ENCODE results near the gene DAB2IP.

DAB2IP gene

GRCh38 chr9:121609822-121610637 lies 41.4 kb upstream of the DAB2IP start:
- CTCF ChIA-PET = interaction anchor here (1.0 to 3.6 kb wide), 13 partner anchors 8 to 149 kb away, joined by 3 to 12 read pairs (median 4); no protein-coding TSS in a partner anchor
- 90% methylated on average over 5 of the region's 6 CpGs for WGBS (ENCODE audit: insufficient coverage)
- POLR2A ChIA-PET = no interaction called here
- no peak overlapping the region for H3K4me3 ChIP-seq (ENCODE audit: control insufficient read depth in 1 of 7, extremely low read depth in 1 of 7, insufficient read depth in 4 of 7, low read depth in 2 of 7, low read length in 6 of 7)
- H3K27ac ChIP-seq (ENCODE audit: insufficient read depth in 1 of 2, low read depth in 1 of 2, low read length in 2 of 2, poor library complexity in 1 of 2, severe bottlenecking in 2 of 2) = no peak overlapping the region
- DNase-seq = no peak
- H3K9me3 ChIP-seq (ENCODE audit: control extremely low read depth in 1 of 5, control insufficient read depth in 4 of 5, insufficient read depth in 2 of 5, low read depth in 1 of 5, low read length in 4 of 5) = no peaks in the 10 kb centered on the region
- H3K4me1 ChIP-seq (ENCODE audit: control extremely low read depth in 1 of 4, control insufficient read depth in 4 of 4, insufficient read depth in 4 of 4, low read length in 3 of 4) = peaks cover 8 to 25% (median 20%) of the 10 kb centered on the region in 4 experiments
- no peaks in the 10 kb centered on the region for H3K36me3 ChIP-seq (ENCODE audit: control insufficient read depth in 4 of 4, insufficient read depth in 4 of 4, low read length in 3 of 4)
- peaks cover 0 to 16% (median 5%) of the 10 kb centered on the region in 5 experiments for H3K27me3 ChIP-seq (replicated peaks in 2 of 5; ENCODE audit: control insufficient read depth in 4 of 5, insufficient read depth in 5 of 5, low read length in 4 of 5)

- Histone ChIP-seq H3K9me3 (ENCODE audit: control extremely low read depth in 1 of 5, control insufficient read depth in 4 of 5, insufficient read depth in 2 of 5, low read depth in 1 of 5, low read length in 4 of 5) (no peaks in the 10 kb centered on the region), H3K27ac (ENCODE audit: insufficient read depth in 1 of 2, low read depth in 1 of 2, low read length in 2 of 2, poor library complexity in 1 of 2, severe bottlenecking in 2 of 2) (no peak overlapping the region), H3K36me3 (ENCODE audit: control insufficient read depth in 4 of 4, insufficient read depth in 4 of 4, low read length in 3 of 4) (no peaks in the 10 kb centered on the region), H3K4me1 (ENCODE audit: control extremely low read depth in 1 of 4, control insufficient read depth in 4 of 4, insufficient read depth in 4 of 4, low read length in 3 of 4) (peaks cover 8 to 25% (median 20%) of the 10 kb centered on the region in 4 experiments), H3K4me3 (ENCODE audit: control insufficient read depth in 1 of 7, extremely low read depth in 1 of 7, insufficient read depth in 4 of 7, low read depth in 2 of 7, low read length in 6 of 7) (no peak overlapping the region), H3K27me3 (replicated peaks in 2 of 5; ENCODE audit: control insufficient read depth in 4 of 5, insufficient read depth in 5 of 5, low read length in 4 of 5) (peaks cover 0 to 16% (median 5%) of the 10 kb centered on the region in 5 experiments)
- ChIA-PET POLR2A (no interaction called here), CTCF (interaction anchor here (1.1 to 3.6 kb wide), 6 partner anchors 8 to 149 kb away, joined by 3 to 12 read pairs (median 4); no protein-coding TSS in a partner anchor)
- 96% methylated on average over 4 of the region's 9 CpGs for WGBS (ENCODE audit: insufficient coverage)
- DNase-seq = no peak
Measured at GRCh38 chr9:121610638-121610953, 40.8 kb upstream of the DAB2IP start.

- no peaks in the 10 kb centered on the region for H3K9me3 ChIP-seq (ENCODE audit: control extremely low read depth in 1 of 5, control insufficient read depth in 4 of 5, insufficient read depth in 2 of 5, low read depth in 1 of 5, low read length in 4 of 5)
- H3K36me3 ChIP-seq (ENCODE audit: control insufficient read depth in 4 of 4, insufficient read depth in 4 of 4, low read length in 3 of 4) = no peaks in the 10 kb centered on the region
- 7% methylated on average over 5 of the region's 9 CpGs for WGBS (ENCODE audit: insufficient coverage)
- H3K27me3 ChIP-seq (replicated peaks in 2 of 5; ENCODE audit: control insufficient read depth in 4 of 5, insufficient read depth in 5 of 5, low read length in 4 of 5) = peaks cover 0 to 10% (median 5%) of the 10 kb centered on the region in 5 experiments
- peak in 2 of 3 donors; percentile 49 to 61 for DNase-seq
- H3K4me1 ChIP-seq (ENCODE audit: control extremely low read depth in 1 of 4, control insufficient read depth in 4 of 4, insufficient read depth in 4 of 4, low read length in 3 of 4) = peaks cover 8 to 22% (median 20%) of the 10 kb centered on the region in 4 experiments
- peak overlapping the region in 2 of 7 experiments; percentile 2 to 55 for H3K4me3 ChIP-seq (ENCODE audit: control insufficient read depth in 1 of 7, extremely low read depth in 1 of 7, insufficient read depth in 4 of 7, low read depth in 2 of 7, low read length in 6 of 7)
- H3K27ac ChIP-seq (ENCODE audit: insufficient read depth in 1 of 2, low read depth in 1 of 2, low read length in 2 of 2, poor library complexity in 1 of 2, severe bottlenecking in 2 of 2) = no peak overlapping the region
- CTCF ChIA-PET = interaction anchor here (0.6 to 1.6 kb wide), 5 partner anchors 8 to 66 kb away, joined by 3 to 4 read pairs (median 4); no protein-coding TSS in a partner anchor
- POLR2A ChIA-PET = no interaction called here
Measured at GRCh38 chr9:121612511-121612998, 38.9 kb upstream of the DAB2IP start.

GRCh38 chr9:121613009-121613752 lies 38.3 kb upstream of the DAB2IP start:
- peaks cover 0 to 5% (median 2%) of the 10 kb centered on the region in 5 experiments for H3K27me3 ChIP-seq (replicated peaks in 2 of 5; ENCODE audit: control insufficient read depth in 4 of 5, insufficient read depth in 5 of 5, low read length in 4 of 5)
- ChIA-PET CTCF (interaction anchor here (0.9 to 1.6 kb wide), 4 partner anchors 8 to 67 kb away, joined by 3 to 4 read pairs (median 4); no protein-coding TSS in a partner anchor), POLR2A (no interaction called here)
- H3K9me3 ChIP-seq (ENCODE audit: control extremely low read depth in 1 of 5, control insufficient read depth in 4 of 5, insufficient read depth in 2 of 5, low read depth in 1 of 5, low read length in 4 of 5) = no peaks in the 10 kb centered on the region
- H3K36me3 ChIP-seq (ENCODE audit: control insufficient read depth in 4 of 4, insufficient read depth in 4 of 4, low read length in 3 of 4) = no peaks in the 10 kb centered on the region
- 0% methylated on average over 4 of the region's 11 CpGs for WGBS (ENCODE audit: insufficient coverage)
- peaks cover 8 to 22% (median 19%) of the 10 kb centered on the region in 4 experiments for H3K4me1 ChIP-seq (ENCODE audit: control extremely low read depth in 1 of 4, control insufficient read depth in 4 of 4, insufficient read depth in 4 of 4, low read length in 3 of 4)
- DNase-seq = peak in 2 of 3 donors; percentile 69 to 75
- H3K27ac ChIP-seq (ENCODE audit: insufficient read depth in 1 of 2, low read depth in 1 of 2, low read length in 2 of 2, poor library complexity in 1 of 2, severe bottlenecking in 2 of 2) = no peak overlapping the region
- H3K4me3 ChIP-seq (ENCODE audit: control insufficient read depth in 1 of 7, extremely low read depth in 1 of 7, insufficient read depth in 4 of 7, low read depth in 2 of 7, low read length in 6 of 7) = peak overlapping the region in 2 of 7 experiments; percentile 2 to 55

GRCh38 chr9:121616123-121616755 lies 35.2 kb upstream of the DAB2IP start:
- ChIA-PET CTCF (no interaction called here), POLR2A (no interaction called here)
- WGBS (ENCODE audit: insufficient coverage) = 95% methylated on average over 12 of the region's 14 CpGs
- H3K9me3 ChIP-seq (ENCODE audit: control extremely low read depth in 1 of 5, control insufficient read depth in 4 of 5, insufficient read depth in 2 of 5, low read depth in 1 of 5, low read length in 4 of 5) = no peaks in the 10 kb centered on the region
- DNase-seq = no peak
- no peak overlapping the region for H3K27ac ChIP-seq (ENCODE audit: insufficient read depth in 1 of 2, low read depth in 1 of 2, low read length in 2 of 2, poor library complexity in 1 of 2, severe bottlenecking in 2 of 2)
- no peaks in the 10 kb centered on the region for H3K36me3 ChIP-seq (ENCODE audit: control insufficient read depth in 4 of 4, insufficient read depth in 4 of 4, low read length in 3 of 4)
- H3K27me3 ChIP-seq (replicated peaks in 2 of 5; ENCODE audit: control insufficient read depth in 4 of 5, insufficient read depth in 5 of 5, low read length in 4 of 5) = no peaks in the 10 kb centered on the region
- peaks cover 8 to 27% (median 25%) of the 10 kb centered on the region in 4 experiments for H3K4me1 ChIP-seq (ENCODE audit: control extremely low read depth in 1 of 4, control insufficient read depth in 4 of 4, insufficient read depth in 4 of 4, low read length in 3 of 4)
- H3K4me3 ChIP-seq (ENCODE audit: control insufficient read depth in 1 of 7, extremely low read depth in 1 of 7, insufficient read depth in 4 of 7, low read depth in 2 of 7, low read length in 6 of 7) = no peak overlapping the region

- Histone ChIP-seq H3K4me1 (ENCODE audit: control extremely low read depth in 1 of 4, control insufficient read depth in 4 of 4, insufficient read depth in 4 of 4, low read length in 3 of 4) (peaks cover 6 to 17% (median 11%) of the 10 kb centered on the region in 4 experiments), H3K27ac (ENCODE audit: insufficient read depth in 1 of 2, low read depth in 1 of 2, low read length in 2 of 2, poor library complexity in 1 of 2, severe bottlenecking in 2 of 2) (no peak overlapping the region), H3K36me3 (ENCODE audit: control insufficient read depth in 4 of 4, insufficient read depth in 4 of 4, low read length in 3 of 4) (no peaks in the 10 kb centered on the region), H3K9me3 (ENCODE audit: control extremely low read depth in 1 of 5, control insufficient read depth in 4 of 5, insufficient read depth in 2 of 5, low read depth in 1 of 5, low read length in 4 of 5) (no peaks in the 10 kb centered on the region), H3K27me3 (replicated peaks in 2 of 5; ENCODE audit: control insufficient read depth in 4 of 5, insufficient read depth in 5 of 5, low read length in 4 of 5) (no peaks in the 10 kb centered on the region), H3K4me3 (ENCODE audit: control insufficient read depth in 1 of 7, extremely low read depth in 1 of 7, insufficient read depth in 4 of 7, low read depth in 2 of 7, low read length in 6 of 7) (no peak overlapping the region)
- ChIA-PET POLR2A (interaction anchor here (0.5 to 0.6 kb wide), 2 partner anchors 149 to 161 kb away, joined by 3 to 6 read pairs; no protein-coding TSS in a partner anchor), CTCF (interaction anchor here (0.9 to 7.7 kb wide), 12 partner anchors 9 to 71 kb away, joined by 3 to 76 read pairs (median 4); no protein-coding TSS in a partner anchor)
- no peak for DNase-seq
- WGBS (ENCODE audit: insufficient coverage) = 100% methylated on average over 5 of the region's 9 CpGs
Measured at GRCh38 chr9:121618504-121618903, 32.9 kb upstream of the DAB2IP start.
